Embryonic facial prominence (tissue), 1 donor: ENCODE measurements around the gene PDE4C.
"Not testable (repeated sequence)": the region's sequence is repeated elsewhere in the genome, so short reads cannot be mapped to it uniquely, and the experiment has no call there.

Source experiments
- DNase-seq: peaks from one replicate; pipeline ENCODE4 v3.0.0-alpha.2; 2016; ENCODE audit errors: extremely low spot score

Gene PDE4C

GRCh38 chr19:18223860-18224524, 2.2 kb downstream of the PDE4C start:
- no peak for DNase-seq

DNA sequence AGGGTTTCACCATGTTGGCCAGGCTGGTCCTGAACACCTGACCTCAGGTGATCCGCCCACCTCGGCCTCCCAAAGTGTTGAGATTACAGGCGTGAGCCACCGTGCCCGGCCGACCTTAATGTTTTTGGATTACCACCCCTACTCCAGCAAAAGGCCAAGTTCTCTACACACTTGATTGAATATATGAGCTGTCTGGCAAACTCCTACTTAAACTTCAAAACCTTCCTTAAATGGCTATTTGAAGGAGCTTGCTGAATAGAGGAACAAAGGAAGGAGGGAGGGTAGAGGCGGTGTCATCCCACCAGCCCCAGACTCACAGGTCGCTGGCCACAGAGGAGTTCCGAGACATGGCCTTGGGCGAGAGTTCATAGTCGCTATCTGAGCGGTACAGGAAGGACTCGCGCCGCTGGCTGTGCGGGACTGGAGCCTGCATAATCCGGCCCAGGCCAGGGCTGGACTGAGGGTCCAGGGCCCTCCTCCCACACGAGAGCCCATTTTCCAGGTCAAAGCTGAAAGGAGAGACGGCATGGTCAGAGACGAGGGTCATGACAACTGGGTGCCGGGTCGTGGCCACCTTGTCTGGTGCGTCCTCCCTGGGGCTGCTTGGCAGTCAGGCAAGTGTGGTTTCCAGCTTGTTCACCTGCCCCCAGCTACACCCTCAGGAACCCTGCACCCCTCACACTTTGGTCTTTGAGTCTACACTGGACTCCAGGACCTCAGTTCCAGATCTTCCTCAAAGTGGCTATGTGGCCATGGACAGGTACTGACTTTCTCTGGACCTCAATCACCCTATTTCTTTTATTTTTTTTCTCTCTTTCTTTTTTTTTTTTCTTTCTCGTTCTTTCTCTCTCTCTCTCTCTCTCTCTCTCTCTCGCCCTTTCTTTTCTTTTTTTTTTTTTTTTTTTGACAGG, 4.2 kb downstream of the PDE4C start:
- no peak for DNase-seq

DNA sequence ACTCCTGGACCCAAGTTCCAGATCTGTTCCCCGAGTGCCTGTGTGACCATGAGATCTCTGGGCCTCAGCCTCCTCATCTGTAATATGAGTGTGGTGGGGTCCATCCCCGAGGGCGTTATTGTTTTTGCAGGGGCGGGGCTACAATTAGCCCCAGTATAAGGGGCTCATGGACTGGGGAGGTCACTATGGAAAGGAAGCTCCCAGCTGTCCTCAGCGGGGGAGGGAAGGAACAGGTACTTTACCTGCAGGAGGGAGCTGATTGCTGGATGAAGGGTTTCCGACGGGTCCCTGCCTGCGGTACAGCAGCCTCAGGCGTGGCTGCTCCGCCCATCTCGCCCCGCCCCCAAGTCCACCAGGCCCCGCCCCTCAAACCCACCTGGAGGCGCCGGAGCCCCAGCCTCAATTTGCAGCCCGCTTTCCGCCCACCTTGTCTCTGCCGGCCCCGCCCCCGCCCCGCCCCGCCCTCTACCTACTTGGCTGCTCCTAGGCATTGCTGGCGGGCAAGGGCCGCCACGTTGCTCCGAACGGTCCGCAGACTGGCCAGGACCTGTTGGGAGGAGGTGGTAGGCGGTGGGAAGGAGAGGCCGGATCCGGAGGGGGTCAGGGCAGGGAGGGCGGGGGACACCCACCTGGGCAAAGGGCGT, 5.5 kb downstream of the PDE4C start:
- DNase-seq: no peak

DNA sequence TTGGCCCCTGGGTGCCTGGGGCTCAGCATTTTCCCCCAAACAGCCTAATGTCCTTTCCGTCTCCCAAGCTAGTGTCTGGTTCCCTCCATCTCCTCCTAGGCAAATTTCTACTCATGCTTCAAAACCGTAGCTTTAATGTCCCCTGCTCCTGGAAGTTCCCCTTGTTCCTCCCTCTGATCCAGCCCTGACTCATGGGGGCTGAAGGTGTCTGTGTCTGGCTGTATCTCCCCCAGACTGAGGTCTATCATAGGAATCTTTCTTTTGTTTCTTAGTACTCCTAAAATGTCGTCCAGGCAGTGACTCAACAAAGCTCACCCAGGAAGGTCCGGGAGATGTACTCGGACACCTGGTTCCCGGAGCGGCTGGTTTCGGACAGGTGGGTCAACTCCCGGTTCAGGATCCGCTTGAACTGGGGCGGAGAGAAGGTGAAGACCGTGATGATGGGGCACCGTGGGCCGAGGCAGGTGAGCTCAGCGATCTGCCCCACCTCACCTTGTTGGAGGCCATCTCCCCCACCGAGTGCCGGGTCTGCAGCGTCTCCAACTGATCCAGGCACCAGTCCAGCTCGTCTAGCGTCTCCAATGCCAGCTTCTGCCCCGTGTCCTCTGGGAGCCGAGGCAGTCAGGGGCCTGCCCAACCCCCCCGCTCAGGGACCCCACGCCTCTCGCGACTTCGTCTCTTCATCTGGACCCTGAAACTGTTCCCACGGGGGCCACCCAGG, 6.2 kb downstream of the PDE4C start:
- DNase-seq: no peak

DNA sequence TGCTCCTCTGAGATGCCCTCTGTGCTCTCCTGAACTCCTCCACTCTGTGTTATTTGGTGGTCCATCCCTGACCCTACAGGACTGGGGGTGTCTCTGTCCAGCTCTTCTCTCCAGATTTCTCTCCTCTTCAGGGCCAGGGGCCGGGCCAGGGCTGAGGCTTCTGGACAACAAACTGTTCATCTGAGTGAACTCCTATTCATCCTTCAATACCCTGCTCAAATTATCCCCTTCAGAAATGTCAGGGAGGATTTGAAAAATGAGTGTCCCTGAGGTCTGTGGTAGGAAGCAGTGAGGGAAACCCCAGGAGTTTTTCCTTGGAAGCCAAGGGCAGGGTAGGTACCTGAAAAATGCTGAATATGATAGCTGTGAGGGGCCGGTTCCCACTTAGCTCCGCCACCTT, 7.6 kb downstream of the PDE4C start:
- DNase-seq: no peak

- DNase-seq: no peak
These were observed 8.1 kb downstream of the PDE4C start for GRCh38 chr19:18218159-18218558.

DNA sequence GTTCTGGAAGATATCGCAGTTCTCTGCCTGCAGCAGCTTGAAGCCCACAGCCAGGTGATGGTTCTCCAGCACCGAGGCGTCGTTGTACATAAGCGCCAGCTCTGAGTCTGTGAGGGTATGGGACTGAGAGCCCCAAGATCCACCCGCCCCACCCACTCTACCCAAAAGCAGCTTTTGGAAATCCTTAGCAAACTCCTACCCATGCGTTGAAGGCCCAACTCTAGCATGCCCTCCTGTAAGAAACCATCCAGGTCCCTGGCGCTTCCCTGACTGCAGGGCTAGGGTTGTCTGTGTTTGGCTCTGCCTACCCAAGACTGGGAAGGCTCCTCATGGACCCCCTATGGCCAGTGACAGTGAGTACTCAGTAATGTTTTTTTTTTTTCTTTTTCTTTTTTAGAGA, 9.4 kb downstream of the PDE4C start:
- no peak for DNase-seq

- no peak for DNase-seq
These were observed 11.3 kb downstream of the PDE4C start for GRCh38 chr19:18214779-18215433.

DNA sequence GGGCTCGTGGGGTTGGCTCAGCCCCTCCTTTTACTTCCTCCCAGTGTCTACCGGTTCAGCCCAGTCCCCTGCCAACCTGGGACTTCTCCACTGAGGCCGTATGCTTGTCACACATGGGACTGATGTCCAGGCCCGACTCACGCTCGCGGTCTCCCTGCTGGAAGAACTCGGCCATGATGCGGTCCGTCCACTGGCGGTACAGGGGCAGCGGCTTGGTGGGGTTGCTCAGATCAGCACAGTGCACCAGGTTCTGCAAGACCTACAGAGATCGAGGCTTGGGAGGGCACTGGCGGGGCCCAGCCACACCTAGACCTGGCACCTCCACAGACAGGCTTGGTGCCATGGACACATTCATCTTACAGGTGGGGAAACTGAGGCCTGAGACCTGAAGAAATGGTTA, 14.6 kb downstream of the PDE4C start:
- DNase-seq: no peak

GRCh38 chr19:18209912-18210311, 16.3 kb downstream of the PDE4C start:
- not testable (repeated sequence) for DNase-seq

DNA sequence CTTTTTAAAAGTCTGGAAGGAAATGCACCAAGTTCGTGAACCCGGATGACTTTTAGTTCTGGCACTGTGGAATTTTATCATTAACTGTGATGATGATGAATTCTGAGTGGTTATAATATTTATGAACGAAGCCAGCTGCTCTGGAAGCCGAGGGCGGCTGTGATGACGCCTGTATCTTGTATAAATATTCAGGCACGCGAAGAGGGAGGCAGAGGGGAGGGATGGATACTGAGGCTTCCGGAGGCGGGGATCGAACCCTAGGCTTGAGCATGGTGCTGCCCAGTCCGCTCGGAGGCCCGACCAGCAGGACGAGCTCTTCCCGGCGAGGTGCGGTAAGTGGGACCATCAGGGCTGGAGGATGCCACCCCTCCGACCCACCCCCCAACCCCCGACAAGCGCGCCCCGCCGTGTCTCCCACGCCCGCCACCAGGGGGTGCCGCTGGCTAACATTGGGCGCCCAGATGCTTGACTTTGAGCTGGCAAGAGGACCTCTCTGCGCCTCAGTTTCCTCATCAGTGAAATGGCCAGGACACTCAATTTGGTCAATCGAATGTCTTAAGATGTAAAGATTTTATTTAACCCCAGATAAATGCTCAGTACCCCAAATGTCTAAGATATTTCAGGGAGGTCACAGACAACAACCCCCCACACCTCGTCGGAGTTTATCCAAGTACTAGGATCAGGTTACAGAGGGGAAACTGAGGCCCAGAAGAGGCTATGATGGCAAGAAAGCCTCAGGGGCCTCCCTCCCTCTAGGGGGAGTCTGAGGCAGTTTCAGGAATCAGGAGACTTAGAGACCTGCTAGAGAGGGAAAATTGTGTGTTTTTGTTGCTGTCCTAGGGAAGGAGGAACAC, 17.9 kb downstream of the PDE4C start:
- no peak for DNase-seq

DNA sequence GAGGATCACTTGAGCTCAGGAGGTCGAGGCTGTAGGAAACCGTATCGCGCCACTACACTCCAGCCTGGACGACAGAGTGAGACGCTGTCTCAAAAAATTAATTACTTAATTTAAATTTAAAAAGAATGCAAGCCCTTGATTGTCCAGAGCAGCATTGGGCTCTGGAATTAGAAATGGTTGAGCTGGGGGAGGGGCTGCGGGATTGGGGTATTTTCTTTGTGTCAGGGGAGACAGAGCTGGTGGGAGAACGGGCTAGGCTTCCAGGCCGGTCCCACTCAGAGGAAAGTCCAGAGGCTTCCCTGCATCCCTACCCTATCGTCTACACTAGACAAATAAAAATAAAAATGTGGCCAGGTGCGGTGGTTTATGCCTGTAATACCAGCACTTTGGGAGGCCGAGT, 20.2 kb downstream of the PDE4C start:
- DNase-seq: no peak

GRCh38 chr19:18205200-18205892, 20.9 kb downstream of the PDE4C start:
- DNase-seq: peak; percentile 71

GRCh38 chr19:18204394-18205199, 21.6 kb downstream of the PDE4C start:
- peak; percentile 71 for DNase-seq

DNA sequence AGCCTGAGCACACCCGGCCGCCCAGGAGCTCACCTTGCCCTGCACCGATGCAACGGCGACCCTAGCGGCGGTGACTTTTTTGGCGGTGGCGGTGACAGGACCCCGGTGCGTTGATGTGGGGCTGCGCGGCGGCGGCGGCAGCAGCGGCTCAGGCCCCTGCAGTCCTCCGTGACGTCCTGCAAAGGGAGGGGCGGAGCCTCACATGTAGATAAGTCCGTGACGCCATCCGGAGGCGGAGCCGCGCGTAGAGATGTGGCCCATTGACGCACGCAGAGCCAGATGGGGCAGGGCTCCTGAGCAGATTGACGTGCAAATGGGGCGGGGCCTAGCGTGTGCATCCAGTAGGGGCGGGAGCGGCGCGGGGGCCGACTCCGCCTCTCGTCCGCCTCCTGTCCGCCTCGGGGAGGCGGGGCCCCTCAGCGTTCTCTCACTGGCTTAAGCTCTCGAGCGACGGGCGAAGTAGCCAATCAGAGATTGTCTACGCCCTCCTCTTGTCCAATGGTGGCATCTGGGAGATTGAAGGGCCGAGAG, 22.3 kb downstream of the PDE4C start, which contains the start of gene RAB3A:
Gene RAB3A, minus strand, starts transcription at position 180 of the 531 bp plus-strand sequence. CDS start 1,302 bp downstream, outside the sequence.
- peak; percentile 100 for DNase-seq

- DNase-seq: no peak
These were observed 22.8 kb downstream of the PDE4C start for GRCh38 chr19:18203408-18203862.

DNA sequence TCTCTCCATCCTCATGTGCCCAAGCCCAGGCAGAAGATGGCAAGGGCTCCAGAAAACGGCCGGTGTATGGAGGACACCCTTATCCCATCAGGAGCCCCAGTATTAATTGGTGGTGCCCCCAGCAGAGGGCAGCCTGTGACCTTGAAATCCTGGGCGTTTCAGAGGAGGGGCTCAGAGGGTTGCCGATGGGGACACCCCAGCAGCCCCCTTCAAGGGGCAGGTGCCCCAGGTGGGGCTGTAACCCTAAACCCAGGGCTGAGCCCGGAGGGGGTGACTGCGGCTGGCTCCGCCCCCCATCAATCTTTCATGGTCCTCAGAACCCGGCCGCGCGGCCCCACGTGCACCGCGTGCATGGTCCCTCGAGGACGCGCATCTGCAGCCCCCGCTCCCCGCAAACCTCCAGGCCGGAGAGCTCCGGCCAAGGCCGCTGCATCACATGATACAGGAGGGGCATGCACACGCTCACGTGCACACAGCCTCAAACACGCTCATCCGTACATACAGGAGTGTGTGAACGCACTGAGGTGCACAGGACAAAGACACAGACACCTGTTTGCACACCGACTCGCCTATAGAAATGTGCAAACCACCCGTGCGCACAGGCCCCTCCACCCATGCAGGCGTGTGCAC, 23.3 kb downstream of the PDE4C start:
- DNase-seq: no peak

DNA sequence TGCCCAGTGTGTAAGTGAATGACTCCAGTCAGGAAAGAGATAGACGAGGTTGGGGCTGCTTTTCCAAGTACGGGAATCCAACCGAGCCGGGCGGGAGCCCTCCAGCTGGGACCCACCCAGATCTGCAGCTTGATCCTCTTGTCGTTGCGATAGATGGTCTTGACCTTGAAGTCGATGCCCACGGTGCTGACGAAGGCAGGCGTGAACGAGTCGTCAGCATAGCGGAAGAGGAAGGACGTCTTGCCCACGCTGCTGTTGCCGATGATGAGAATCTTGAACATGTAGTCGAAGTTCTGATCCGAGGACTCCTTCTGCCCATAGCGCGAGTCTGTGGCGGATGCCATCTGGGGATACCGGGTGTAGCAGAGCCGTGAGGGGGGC, 23.9 kb downstream of the PDE4C start:
- DNase-seq: no peak
